Fibroblast of skin of right biceps (primary cell): ENCODE data around the gene EXOSC5.
A peak's percentile ranks its signal among the peaks of the same experiment; 100 is the strongest.

Experiments used
- DNase-seq: peaks from one replicate; pipeline ENCODE4 v3.0.0-alpha.2; 2013

Gene EXOSC5

DNA sequence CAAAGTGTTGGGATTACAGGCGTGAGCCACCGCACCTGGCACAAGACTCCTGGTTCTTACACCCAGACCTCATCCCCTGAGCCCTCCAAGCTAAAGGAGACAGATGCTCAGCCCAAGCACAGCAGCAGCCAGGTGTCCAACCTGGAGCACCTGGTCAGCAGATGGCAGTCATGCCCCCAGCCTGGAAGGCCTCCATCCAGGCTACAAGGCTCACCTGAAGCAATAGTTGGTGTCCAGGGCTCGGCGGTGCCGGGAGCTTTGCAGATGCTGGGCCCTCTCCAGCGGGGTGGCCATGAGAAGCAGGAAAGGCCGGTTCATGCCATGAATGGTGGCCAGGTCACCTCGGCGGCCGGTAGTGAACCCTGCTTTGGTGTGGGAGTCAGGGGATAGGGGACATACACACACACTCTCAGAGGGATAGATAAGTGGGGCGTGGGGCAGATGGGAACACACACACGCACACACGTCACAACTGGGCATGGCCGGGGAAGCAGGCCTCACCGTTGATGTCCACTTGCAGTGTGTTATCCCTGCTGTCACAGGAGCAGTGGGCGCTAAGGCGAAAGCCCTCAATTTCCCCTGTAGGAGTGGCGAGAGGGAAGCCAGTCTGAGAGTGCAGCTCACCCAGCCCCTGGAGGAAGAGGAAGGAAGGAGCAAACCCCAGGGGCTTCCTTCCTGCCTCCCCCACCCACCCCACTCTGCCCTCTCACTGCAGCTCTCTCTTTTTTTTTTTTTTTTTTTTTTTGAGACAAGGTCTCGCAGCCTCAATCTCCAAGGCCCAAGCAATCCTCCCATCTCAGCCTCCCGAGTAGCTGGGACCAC, 55.3 kb downstream of the EXOSC5 start:
- DNase-seq = no peak

- peak; percentile 87 for DNase-seq
Observed at GRCh38 chr19:41339936-41340335, 57.2 kb downstream of the EXOSC5 start.
